AG08396 (cell line): ENCODE measurements around the gene RFESD.
"Not testable (repeated sequence)": the region's sequence is repeated elsewhere in the genome, so short reads cannot be mapped to it uniquely, and the experiment has no call there.

ENCODE experiments used
- DNase-seq: peaks from one replicate; pipeline ENCODE4 v3.0.0; 2012; ENCODE audit warnings: low spot score, mixed read lengths

The RFESD gene

DNA sequence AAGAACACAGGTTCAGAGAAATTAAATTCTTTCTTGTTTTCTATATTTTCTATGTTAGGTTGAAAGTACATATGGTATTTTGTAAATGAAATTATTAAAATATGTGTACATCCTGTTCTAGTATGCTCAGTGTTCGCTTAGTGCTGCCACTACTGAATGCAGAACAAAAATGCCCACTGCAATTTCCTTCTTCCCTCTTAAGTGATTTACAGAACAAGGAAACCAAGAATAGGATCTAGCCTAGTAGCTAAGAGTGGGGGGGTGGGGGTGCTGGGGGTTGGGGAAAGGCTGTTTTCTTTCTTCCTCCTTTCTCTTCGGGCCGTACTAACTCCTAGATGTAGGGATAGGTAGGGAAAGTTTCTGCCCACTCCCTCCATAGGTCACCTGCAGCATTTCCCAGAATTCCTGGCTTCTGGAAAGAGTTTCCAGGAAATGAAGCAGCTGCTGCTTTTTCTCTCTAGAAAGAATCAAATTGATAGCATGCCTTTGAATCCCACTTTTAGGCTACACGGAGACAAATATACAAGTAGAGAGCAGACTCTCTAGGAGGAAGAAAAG lies 20.6 kb downstream of the RFESD start:
- no peak for DNase-seq

DNA sequence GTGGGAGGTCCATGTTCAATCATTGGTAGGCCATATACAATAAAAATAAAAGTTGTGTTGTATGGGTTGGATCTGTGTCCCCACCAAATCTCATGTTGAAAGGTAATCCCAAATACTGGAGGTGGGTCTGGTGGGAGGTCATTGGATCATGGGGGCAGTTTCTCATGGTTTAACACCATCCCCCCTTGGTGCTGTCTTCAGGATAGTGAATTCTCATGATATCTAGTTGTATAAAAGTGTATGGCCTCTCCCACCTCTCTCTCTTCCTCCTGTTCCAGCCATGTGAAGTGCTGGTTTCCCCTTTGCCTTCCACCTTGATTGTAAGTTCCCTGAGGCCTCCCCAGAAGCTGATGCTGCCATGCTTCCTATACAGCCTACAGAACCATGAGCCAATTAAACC lies 21.1 kb downstream of the RFESD start:
- no peak for DNase-seq

DNA sequence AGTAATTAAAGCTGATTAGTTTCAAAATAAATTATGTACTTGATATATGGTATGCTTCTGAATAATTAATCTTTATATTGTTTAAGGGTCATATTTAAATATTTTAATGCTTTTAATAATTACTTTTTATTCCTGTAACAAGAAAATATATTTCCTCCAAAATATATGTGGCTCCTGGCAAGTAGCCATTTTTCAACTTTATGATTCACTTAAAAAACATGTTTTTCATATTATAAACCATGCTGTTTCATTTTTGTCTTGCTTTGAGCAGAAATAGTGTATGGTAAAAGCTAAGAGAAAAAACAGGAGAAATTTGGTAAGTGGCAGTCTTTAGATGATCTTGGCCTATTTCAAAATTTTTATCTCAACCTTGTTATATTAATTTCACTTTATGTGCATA lies 21.6 kb downstream of the RFESD start:
- DNase-seq, result no peak

DNA sequence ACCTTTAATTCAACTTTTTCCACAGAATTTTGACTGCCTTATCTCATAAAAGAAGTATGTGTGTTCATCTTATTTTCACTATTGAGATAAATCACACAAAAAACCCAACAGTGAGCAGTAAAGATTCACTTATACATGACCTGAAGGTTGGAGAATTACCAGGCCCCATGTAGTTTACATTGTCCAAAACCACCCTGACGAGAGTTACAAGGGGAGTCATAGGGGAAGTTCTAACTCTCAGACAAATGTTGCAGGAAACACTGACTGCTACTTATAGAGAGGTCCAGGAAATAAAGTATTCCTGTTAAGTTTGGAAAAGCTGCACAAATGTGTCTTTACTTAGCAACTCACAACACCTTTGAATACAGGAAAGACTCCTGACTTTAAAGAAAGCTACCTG lies 22.2 kb downstream of the RFESD start:
- DNase-seq, result no peak

DNA sequence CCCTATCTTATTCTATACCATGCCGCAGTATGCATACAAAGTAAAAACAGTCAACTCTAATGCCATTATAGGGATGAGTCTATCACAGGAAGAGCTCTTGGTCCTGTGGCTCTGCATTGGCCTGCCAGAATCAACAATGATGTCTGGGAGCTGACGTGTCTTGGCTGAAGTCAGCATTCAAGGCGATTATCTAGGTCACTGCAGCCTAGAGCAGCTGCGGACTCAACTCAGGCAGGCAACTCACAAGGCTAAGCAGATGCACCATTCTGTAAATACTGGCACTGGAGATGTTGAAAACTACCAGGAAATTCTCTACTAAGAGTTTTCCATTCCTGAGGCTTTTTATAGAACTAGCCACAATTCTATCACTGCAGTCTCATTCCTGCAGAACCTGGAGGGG lies 23.0 kb downstream of the RFESD start:
- peak; percentile 88 for DNase-seq

DNA sequence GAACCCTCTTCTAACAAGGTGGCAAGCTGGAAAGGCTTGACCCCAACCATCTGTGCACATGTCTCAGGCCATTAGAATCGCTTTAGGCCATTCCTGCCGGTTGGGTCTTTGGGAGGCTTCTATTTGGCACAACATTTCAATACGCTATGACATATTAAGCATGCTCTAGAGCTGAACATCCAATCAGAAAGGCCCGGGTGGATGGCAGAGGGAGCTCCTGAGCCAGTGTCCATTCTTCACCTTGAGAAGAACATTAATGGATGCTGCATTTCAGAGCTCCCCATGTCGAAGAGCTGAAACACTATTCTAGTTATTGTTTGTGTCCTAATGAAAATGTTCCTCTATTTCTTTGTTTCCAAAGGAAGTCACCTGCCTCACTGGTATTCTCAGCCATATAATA lies 23.4 kb downstream of the RFESD start:
- DNase-seq, result no peak

DNA sequence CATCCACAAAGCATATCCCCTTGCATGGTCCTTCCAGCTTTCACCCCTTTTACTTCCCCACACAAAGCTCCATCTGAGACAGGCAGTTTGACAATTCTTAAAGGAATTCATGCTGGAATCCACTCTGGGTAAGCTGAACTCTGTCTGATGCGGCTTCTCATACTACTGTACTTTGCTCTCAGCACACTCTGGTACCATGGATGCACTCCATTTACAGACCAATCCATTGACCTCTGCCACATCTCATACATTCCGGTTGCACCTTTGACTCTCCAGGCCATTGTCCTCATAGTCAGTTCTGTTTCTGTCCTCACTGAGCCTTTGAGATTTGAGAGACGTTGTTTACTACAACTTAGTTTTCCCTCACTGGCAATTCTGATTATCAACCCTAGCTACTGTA lies 24.0 kb downstream of the RFESD start:
- no peak for DNase-seq

DNA sequence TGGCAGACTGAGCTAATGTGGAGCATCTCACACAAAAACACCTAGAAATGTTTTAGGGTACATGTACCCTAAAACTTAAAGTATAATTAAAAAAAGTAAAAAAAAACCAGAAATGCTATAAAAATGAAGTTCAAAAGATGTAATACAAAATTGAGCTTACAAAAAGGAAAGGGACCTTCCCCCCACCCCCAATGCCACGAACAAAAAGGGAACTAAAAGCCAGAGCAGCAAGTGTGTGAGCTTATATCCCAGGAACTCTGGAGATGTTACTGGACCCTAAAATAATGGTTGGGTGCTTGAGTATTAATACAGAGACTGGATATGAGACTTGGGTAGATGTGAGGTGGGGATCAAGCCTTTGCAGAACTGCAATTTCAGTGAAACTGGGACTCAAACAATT lies 25.2 kb downstream of the RFESD start:
- no peak for DNase-seq

DNA sequence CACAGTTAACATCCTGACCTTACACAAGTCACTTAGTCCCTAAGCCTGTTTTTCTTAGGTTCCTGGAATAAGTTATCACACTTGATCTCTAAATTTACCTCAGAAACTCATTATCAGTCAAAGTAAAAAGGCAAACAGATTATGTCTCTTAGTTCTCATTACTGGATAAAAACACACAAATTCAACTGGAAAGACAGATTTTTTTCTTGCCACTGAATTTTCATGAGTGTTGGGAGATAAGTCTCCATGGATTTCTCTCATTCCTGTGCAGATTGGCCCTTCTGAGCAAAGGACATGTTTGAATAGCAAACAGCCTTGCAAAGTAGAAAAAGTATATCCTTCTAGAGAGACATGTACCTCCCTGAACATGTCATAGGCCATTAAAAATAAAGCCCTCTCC lies 26.1 kb downstream of the RFESD start:
- no peak for DNase-seq

DNA sequence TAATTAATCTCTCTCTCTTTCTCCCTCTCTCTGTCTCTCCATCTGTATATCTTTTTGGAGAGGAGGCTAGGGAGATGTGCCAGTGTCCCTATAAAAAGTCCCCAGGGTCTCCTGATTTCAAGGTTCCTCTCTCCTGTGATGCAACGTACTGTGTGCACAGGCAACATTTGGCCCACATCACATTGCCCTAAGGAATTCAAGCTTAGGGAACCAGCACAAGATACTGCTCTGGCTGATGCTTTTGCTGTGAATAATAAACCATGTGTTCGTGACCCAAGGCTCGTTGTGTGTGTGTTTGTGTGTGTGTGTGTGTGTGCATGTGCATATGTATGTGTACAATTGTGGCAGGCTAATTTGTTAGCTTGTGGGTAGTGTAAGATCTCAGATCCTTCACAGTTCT lies 26.5 kb downstream of the RFESD start:
- peak; percentile 17 for DNase-seq

DNA sequence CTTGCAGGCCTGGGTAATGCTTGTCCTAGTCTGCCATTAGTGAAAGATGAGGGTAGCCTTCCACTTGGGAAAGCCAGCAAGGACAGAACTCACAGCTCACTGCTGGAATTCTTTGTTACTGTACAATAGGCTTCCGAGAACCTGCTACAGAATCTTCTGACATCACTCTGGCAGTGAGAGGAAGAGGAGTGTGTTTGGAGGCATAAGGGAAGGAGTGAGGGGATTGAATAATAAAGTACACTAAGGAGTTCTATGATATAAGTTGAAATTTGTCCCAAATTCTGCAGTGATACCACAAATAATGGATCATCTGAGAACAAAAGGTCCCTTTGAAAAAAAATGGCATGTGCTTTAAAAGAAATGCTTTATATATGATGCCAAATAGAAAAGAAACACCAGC lies 36.3 kb downstream of the RFESD start, which contains the start of gene SPATA9:
SPATA9 (minus strand) TSS at position 101 of the 400 bp plus-strand sequence. CDS start 137 bp downstream, outside the sequence.
- no peak for DNase-seq

DNA sequence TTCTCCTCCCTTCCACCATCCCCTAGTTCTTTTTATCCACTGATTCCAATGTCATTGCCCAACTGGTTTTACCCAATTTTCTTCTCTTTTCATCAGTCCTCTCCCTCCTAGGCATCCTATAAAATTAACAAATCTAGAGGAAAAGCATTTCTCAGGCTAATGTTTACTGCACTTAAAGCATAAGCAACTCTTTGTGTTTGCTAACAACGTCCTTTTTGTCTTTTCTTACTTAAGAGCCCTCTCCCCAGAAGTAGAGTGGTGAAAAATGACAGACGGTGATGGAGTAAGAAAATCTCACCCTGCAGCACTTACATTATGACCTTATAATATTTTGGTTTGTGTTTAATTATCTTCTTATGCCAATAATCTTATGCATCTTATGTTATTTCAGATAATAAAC lies 37.8 kb downstream of the RFESD start:
- DNase-seq, result no peak

DNA sequence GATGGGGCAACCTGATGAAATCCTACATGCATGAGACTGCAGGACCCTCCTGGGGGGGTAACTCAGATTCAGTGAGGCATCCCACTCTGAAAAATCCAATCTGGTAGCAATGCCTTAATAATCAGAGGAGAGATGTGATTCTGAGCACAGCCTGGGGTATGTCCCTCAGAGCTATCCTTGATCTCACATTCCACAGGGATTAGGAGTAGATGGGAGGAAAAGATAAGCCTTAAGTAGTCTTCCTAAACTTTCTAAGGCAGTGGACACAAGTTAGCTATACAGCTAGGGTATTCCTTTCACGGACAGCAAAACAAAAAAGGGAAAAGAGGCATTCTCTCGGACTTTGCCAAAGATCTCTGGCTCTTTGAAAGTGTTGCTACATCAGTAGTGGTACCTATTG lies 40.1 kb downstream of the RFESD start:
- DNase-seq, result no peak

DNA sequence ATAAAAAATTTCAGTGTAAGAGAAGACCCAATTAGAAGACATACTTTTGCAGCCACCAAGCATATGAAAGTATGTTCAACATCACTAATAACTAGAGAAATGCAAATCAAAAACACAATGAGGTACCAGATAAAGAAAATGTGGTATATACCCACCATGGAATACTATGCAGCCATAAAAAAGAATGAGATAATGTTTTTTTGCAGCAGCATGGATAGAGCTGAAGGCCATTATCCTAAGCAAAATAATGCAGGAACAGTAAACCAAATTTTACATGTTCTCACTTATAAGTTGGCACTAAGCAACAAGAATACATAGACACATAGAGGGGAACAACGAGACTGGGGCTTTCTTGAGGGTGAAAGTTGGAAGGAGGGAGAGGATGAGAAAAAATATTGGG lies 43.1 kb downstream of the RFESD start:
- DNase-seq, result no peak

DNA sequence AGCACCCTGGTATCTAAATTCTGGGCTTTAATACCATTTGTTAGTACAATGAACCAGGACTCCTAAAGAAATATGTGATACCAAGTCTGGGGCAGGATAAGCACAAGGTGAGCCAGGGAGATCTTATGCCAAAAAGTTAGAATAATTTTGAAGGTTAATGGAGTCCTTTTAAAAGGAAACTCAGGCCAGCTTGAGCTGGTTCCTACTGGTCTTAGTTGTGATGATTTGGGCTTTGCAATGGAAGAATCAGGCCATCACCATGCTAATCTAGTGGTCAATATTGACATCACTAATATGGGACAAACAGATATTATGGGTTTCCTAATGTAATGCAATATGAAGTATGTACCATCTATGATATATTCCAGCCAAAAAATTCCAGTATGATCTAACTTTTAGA lies 43.8 kb downstream of the RFESD start:
- no peak for DNase-seq

DNA sequence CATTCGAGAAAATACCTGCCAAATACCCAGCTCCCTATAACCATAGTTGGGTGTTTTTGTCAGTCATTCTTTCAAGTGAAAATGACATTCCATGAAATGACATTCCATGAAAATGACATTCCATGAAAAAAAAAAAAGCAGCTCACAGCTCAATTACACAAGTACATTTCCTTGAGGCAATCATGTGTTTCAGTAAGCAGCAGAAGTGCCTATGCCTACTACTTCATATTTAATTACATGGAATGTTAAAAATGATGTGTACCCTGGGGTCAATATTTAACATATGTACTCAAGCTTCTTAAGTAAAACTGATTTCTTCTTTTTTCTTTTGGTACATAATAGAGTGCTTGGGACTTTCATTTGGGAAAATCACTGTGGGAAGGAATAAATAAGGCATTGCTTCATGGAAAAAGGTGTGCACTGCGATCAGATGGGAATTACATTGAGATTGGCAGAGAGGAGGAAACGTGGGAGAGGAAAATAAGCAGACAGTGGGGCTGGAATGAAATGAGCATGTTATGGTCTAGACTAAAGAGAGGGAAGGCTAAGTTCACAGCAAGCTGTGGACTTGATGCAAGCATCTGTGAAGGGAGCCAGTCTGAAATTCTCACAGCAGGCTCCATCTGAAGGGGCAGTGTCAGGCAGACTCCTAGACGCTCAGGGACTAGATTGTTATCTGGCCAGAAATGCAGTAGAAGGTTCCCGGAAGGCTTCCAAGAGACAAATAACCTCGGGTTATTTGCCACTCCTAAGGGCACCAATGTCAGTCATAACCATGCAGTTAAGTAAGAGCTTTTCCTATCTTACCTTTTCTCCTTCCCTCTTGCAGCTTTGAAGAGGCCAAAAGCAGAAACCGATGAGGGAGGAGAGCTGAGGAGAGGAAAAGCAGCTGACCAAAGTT lies 51.5 kb downstream of the RFESD start:
- DNase-seq, result no peak

DNA sequence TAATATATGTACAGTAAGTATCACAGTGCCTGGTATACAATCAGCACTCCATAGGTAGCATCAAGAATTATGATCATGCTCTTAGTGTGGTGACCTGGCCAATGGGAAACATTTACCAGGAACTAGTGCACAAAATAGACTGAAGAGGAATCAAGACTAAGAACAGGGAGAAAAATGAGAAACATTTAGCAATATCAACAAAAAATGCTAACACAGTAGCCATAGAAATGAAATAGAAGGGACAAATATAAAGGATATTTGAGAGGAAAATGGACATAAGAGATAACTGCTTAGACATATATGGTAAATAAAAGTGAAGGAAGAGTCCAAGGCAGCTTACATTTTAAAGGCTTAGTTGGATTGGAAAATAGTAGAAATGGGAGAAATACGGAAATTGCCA lies 52.8 kb downstream of the RFESD start:
- DNase-seq, result no peak

DNA sequence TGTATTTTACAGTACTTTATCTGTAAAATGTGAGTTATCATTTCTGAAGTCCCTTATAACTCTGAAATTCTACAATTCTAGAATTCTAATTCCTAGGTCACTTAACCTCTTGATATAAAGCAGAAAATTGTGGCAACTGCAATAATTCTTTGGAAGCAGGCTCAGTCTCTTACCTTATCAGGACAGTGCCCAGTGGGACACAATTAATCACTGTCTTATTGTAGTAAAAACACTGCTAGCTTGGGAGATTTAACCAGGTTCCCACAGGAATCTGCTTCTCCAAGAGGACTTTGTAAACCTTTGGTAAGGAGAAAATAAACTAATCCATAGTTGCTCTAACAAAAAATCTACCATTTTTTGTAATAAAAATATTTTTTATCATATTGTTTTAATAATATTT lies 54.5 kb downstream of the RFESD start:
- DNase-seq, result no peak

DNA sequence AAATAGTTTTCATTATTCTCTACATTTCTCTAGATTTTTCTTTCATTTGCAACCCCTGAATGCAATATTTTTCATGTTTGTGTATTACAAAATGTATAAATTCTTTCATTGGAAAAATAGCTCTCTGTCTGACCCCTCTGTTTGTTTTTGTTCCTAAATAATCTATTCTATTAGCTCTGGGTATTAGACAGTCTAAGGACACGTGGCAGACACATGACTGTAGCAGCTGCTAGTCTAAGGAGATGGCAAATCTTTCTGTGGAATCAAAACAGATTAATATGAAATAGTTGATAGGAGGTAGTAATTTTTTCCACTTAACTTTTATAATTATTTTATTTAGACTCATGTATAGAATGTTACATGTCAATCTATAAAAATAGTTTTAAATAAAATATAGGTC lies 57.6 kb downstream of the RFESD start:
- DNase-seq, result no peak

DNA sequence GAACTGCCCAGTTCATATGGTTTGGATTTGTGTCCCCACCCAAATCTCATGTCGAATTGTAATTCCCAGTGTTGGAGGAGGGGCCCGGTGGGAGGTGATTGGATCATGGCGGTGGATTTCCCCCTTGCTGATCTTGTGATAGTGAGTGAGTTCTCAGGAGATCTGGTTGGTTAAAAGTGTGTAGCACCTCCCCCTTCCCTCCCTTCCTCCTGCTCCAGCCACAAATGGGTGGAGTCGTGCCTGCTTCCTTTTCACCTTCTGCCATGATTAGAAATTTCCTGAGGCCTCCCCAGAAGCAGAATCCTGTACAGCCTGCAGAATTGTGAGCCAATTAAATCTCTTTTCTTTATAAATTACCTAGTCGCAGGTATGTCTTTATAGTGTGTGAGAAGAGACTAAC lies 59.6 kb downstream of the RFESD start:
- DNase-seq, result not testable (repeated sequence)

DNA sequence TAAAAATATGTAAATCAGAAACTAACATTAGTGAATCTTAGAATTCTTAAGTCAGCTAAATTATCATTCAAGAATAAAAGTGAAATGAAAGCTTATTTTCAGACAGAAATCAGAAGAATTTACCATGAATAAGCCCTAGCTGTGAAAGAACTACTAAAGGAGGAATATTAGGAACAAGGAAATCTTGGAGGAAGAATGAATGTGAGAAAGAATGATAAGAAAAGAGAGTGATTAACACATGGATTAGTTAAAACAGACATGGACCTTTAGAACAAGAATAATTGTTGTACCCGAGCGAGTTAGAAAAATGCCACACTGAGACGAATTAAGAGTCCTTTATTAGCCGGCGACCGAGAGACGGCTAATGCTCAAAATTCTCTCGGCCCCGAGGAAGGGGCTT lies 60.5 kb downstream of the RFESD start:
- DNase-seq, result no peak
